ENCODE measurements around the gene CDX1.
A peak's percentile ranks its signal among the peaks of the same experiment; 100 is the strongest.

The CDX1 gene

DNA sequence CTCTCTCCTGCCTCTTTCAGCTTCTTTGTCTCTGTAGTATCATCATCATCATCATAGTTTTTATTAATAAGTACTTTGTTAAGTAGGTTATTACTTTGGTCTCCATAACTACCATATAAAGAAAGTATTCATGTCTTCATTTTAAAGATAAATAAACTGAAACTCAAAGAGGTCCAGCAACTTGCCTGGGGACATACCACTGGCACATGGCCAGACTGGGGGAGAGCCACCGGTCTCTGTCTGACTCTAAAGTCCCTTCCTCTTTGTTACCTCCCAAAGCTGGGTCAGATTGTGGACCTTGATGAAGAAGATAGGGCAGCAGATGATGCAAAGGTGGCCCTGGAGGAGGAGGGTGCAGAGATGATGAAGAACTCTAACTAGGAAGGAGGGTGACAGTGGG, 8.5 kb downstream of the CDX1 start:
- H3K4me1 ChIP-seq (ENCODE audit: insufficient read depth, low read length, severe bottlenecking), result no peaks in the 10 kb centered on the region
- no peaks in the 10 kb centered on the region for H3K79me2 ChIP-seq (ENCODE audit: insufficient read depth, low read length)
- no peaks in the 10 kb centered on the region for H3K27me3 ChIP-seq (ENCODE audit: insufficient read depth, low read length)
- H3F3A ChIP-seq (ENCODE audit: insufficient read depth, low read length), result no peaks in the 10 kb centered on the region
- H2AFZ ChIP-seq (ENCODE audit: low read length), result no peak overlapping the region
- H3K4me2 ChIP-seq (ENCODE audit: low read length), result no peak overlapping the region
- no peaks in the 10 kb centered on the region for H4K20me1 ChIP-seq (ENCODE audit: insufficient read depth, low read length)
- H3K36me3 ChIP-seq (ENCODE audit: insufficient read depth, low read length), result no peaks in the 10 kb centered on the region
- H3K9me3 ChIP-seq (ENCODE audit: low read length), result no peaks in the 10 kb centered on the region
- no peak overlapping the region for H3K27ac ChIP-seq (ENCODE audit: low read depth, low read length, poor library complexity, severe bottlenecking)
- TF ChIP-seq CTCF (IDR thresholded peaks at IDR 0.05; ENCODE audit: low read length) (no peak), EZH2 (IDR thresholded peaks at IDR 0.05; ENCODE audit: borderline replicate concordance, low read length) (no peak)
- no peak overlapping the region for H3K9ac ChIP-seq (ENCODE audit: low read length)
- no peak overlapping the region for H3K4me3 ChIP-seq (ENCODE audit: low read depth, low read length, poor library complexity, severe bottlenecking)
- H3K9me2 ChIP-seq (ENCODE audit: low read depth, low read length), result no peaks in the 10 kb centered on the region

DNA sequence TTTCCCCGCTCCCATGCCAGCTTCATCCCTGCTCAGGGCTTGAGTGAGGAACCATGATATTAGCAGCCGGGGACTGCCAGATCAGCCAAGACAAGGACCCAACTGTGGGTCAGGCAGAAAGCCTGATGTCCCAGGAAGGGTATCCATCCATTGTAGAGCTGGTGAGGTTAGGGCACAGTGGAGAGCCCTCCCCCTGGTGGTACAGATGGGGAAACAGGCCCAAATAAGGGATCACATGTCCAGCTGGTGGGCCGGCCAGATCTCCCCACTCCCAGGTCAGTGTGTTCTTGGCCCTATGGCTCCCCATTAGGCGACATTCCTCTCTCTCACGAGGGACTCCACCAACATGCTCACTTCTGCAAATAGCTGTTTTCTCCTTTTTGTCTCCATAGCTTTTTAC, 9.0 kb downstream of the CDX1 start:
- H4K20me1 ChIP-seq (ENCODE audit: insufficient read depth, low read length), result no peaks in the 10 kb centered on the region
- H3K27me3 ChIP-seq (ENCODE audit: insufficient read depth, low read length), result no peaks in the 10 kb centered on the region
- H3K9me2 ChIP-seq (ENCODE audit: low read depth, low read length), result no peaks in the 10 kb centered on the region
- H3K9me3 ChIP-seq (ENCODE audit: low read length), result no peaks in the 10 kb centered on the region
- H2AFZ ChIP-seq (ENCODE audit: low read length), result no peak overlapping the region
- H3K4me1 ChIP-seq (ENCODE audit: insufficient read depth, low read length, severe bottlenecking), result no peaks in the 10 kb centered on the region
- H3K4me3 ChIP-seq (ENCODE audit: low read depth, low read length, poor library complexity, severe bottlenecking), result no peak overlapping the region
- no peaks in the 10 kb centered on the region for H3F3A ChIP-seq (ENCODE audit: insufficient read depth, low read length)
- no peak overlapping the region for H3K27ac ChIP-seq (ENCODE audit: low read depth, low read length, poor library complexity, severe bottlenecking)
- no peaks in the 10 kb centered on the region for H3K79me2 ChIP-seq (ENCODE audit: insufficient read depth, low read length)
- no peak overlapping the region for H3K9ac ChIP-seq (ENCODE audit: low read length)
- TF ChIP-seq CTCF (IDR thresholded peaks at IDR 0.05; ENCODE audit: low read length) (peak; percentile 50), EZH2 (IDR thresholded peaks at IDR 0.05; ENCODE audit: borderline replicate concordance, low read length) (no peak)
- no peak overlapping the region for H3K4me2 ChIP-seq (ENCODE audit: low read length)
- H3K36me3 ChIP-seq (ENCODE audit: insufficient read depth, low read length), result no peaks in the 10 kb centered on the region

DNA sequence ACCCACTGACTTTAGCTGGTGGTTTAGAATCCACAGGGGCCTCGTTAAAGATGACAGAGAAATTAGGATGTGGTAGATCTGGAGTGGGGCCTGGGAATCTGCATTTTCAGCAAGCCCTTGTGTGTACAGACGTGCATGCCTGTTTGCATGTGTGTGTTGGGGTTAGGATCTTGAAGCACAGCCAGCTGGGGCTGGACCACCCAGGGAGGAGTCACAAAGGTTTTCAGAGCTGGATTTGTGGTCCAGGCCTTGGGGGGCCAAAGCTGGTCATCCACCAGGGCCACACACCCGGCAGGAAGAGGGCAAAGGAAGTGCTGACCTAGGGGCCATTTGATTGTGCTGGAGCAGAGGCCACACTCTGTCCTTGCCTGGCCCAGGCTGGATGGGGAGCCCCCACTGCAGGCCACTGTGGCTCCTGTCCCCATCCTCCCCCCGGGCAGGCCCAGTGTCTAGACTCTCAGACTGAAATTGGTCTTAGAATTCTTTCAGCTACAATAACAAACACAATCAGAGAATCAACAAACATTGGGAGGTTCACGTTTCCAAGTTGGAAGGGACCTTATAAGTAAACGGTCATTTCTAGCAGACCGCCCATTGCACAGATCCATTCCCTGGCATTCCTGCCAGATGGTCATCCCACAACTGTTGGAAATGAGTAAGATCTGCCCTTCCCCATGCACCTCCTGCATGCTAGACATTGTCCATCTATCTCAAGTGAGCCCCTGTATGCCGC, 10.3 kb downstream of the CDX1 start:
- Histone ChIP-seq H3F3A (ENCODE audit: insufficient read depth, low read length) (no peaks in the 10 kb centered on the region), H3K36me3 (ENCODE audit: insufficient read depth, low read length) (no peaks in the 10 kb centered on the region), H3K4me1 (ENCODE audit: insufficient read depth, low read length, severe bottlenecking) (no peaks in the 10 kb centered on the region), H3K4me3 (ENCODE audit: low read depth, low read length, poor library complexity, severe bottlenecking) (no peak overlapping the region), H4K20me1 (ENCODE audit: insufficient read depth, low read length) (no peaks in the 10 kb centered on the region), H3K9me2 (ENCODE audit: low read depth, low read length) (no peaks in the 10 kb centered on the region), H3K27me3 (ENCODE audit: insufficient read depth, low read length) (no peaks in the 10 kb centered on the region), H3K9ac (ENCODE audit: low read length) (no peak overlapping the region), H3K9me3 (ENCODE audit: low read length) (no peaks in the 10 kb centered on the region), H3K27ac (ENCODE audit: low read depth, low read length, poor library complexity, severe bottlenecking) (no peak overlapping the region), H2AFZ (ENCODE audit: low read length) (no peak overlapping the region), H3K4me2 (ENCODE audit: low read length) (no peak overlapping the region), H3K79me2 (ENCODE audit: insufficient read depth, low read length) (no peaks in the 10 kb centered on the region)
- TF ChIP-seq EZH2 (IDR thresholded peaks at IDR 0.05; ENCODE audit: borderline replicate concordance, low read length), result no peak
- no peak for TF ChIP-seq CTCF (IDR thresholded peaks at IDR 0.05; ENCODE audit: low read length)

Measured in OCI-LY1 (cell line).